HG03039 (cell line): ENCODE data around the gene HEATR3.

Experiments used
- ATAC-seq: cut with Tn5 transposase; IDR thresholded peaks from one replicate; pipeline ENCODE4 v1.9.1; 2021; ENCODE audit warnings: mild to moderate bottlenecking, moderate library complexity; ENCODE audit not compliant: unreplicated experiment

HEATR3 gene

DNA sequence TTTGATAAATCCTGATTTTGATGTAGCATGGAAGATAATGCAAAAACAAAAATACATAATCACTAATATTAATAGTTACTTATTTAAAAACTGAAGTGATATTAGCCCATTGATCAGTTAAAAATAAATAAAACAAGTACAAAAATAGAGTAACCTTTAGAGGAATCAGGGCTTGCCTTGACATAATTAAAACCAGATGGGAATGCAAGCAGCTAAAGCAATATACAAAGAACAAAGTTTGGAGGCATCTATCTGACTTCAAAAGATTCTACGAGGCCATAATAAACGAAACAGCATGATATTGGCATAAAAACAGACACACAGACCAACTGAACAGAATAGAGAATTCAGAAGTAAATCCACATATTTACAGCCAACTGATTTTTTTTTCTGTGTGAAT lies 15.0 kb upstream of the HEATR3 start:
- no peak for ATAC-seq

- no peak for ATAC-seq
Observed at GRCh38 chr16:50056226-50056625, 9.5 kb upstream of the HEATR3 start.

- ATAC-seq, result no peak
Observed at GRCh38 chr16:50058091-50058771, 7.5 kb upstream of the HEATR3 start.

DNA sequence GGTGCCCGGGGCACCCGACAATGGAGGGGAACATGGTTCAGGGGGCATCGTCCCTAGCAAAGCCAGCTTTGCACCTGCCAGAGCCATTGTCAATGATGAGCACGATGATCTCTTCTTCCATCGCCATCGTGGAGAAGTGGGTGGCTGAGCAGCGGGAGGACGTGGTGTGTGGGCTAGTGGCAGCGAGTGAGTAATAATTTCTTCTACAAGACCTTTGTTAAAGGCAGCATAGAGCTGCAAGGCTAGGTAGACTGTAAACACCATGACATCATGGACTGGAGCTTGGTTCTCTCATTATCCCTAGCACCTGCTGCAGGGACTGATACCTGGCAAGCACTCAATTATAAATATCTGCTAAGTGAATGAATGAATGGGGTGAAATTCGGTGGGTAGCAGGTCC lies 6.7 kb upstream of the HEATR3 start:
- no peak for ATAC-seq

DNA sequence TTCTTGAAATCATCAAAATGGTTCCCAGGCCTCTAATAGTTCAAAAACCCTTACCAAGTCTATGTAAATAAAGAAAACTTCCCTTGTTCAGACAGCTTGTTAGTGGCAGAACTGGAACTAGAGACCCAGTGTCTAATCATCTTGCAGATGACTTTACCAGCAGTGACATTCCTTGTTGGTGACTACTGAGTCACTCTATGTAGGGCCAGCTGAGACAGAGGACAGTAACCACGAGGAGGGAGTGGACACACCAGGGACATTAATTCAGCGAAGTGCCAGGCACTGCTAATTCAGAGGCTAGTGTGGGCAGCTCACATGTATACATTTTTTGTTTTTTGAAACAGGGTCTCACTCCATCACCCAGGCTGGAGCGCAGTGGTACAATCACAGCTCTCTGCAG lies 6.1 kb upstream of the HEATR3 start:
- ATAC-seq, result no peak

DNA sequence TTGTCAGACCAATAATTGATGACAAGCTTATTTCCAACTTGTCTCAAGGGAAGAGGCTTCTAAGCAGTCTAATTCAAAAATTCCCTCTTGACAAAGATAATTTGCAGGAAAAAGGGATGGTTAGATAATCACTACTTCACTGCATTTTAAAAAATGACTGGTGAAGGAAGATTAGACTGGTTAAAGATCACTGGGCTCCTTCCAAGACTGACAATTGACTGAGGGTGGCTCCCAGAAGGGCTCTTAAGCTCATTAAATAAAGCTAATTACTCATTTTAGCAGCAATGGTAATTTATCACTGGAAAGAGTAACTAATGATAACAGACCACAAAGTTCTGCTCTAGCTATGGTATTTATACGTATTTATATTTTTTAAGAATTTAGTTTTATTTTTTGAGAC lies 4.4 kb upstream of the HEATR3 start:
- no peak for ATAC-seq

- no peak for ATAC-seq
Observed at GRCh38 chr16:50065241-50065623, 538 bp upstream of the HEATR3 start.

DNA sequence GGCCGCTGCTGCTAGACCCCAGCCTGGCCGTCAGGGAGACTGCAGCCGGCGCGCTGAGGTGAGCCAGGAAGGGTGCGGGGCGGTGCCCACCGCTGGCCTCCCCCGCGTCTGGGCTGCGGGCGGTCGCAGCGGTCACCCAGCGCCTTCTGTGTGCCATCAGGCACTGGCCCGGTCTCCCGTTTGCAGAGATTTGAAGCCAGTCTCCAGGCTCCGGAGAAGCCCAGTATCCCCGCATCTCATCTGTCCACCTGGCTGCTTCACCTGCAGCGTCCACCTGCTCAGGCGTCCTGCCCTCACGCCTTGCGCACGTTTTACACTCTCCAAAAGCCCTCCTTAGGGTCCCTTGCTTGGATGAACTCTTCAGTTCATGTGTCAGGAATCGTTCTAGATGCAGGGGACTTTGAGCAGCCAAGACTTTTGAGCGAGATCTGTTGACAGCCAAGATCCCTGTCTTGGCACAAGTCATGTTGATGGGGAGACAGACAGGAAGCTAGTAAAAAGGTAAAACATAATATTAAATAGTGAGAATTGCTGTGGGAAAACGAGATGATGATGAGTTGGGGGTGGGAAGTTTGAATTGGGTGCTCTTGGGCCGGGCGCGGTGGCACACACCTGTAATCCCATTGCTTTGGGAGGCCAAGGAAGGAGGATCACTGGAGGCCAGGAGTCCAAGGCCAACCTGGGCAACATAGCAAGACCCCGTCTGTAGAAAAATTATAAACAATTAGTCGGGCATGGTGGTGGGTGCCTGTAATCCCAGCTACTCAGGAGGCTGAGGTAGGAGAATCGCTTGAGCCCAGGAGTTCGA lies 916 bp downstream of the HEATR3 start:
- ATAC-seq, result no peak

DNA sequence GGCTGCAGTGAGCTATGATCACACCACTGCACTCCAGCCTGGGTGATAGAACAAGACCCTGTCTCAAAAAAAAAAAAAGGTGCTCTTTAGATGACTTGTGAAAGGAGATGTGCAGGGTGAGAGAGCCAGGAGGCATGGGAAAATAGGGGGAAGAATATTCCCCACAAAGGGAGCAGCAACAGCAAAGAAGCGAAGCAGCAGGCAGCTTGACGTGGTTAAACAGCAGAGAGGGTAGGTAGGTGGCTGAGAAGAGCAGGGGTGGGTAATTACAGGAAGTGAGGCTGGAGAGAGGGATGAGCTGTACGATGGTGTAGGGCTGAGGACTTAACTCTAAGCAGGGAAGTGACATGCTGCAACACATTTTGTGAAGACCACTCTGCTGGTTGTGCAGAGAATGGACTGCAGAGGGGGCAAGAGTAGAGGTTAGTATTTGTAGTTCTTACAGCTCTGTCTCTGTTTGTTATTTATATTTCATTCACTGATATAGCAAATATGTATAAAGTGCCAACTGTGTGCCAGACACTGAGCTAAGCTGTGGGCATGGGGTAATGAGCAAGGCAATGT lies 1.6 kb downstream of the HEATR3 start:
- no peak for ATAC-seq

- ATAC-seq, result no peak
Observed at GRCh38 chr16:50068550-50068949, 2.8 kb downstream of the HEATR3 start.

DNA sequence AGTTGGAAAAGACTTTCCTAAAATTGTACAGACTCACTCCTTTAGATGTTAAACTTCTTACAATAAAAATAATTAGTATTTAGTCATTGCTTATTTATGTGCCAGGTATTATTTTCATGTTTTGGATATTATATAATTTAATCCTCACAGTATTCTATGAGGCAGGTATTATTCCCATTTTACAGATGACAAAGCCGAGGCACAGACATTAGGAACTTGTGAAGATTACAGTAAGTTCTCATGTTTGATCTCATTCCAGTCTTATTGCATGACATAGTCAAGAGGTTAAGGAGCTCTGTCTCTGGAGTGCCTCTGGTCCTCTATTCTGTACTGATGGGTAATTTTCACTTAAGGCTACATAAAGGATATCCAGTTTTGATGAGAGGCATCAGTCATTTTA lies 3.3 kb downstream of the HEATR3 start:
- ATAC-seq, result no peak

- no peak for ATAC-seq
Observed at GRCh38 chr16:50071075-50071671, 5.4 kb downstream of the HEATR3 start.

DNA sequence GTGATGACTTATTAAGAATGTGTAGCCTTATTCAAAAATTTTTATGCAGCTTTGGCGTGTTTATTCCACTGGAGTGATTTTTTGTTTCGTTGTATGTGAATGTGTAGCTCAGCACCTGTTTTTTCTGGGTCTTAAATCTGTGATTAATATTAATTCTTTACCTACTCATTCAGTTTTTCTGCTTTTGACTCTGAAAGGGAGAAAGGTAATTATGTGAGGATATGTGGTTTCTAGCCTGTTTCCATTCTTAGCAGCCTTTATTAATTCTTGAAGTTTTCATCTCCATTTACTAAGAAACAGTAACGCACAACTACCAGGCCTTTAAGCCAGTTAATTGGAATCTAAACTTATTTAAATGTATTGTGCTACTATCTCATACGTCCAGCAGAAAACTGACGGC lies 7.0 kb downstream of the HEATR3 start:
- no peak for ATAC-seq

- ATAC-seq, result no peak
Observed at GRCh38 chr16:50079397-50080140, 13.8 kb downstream of the HEATR3 start.

DNA sequence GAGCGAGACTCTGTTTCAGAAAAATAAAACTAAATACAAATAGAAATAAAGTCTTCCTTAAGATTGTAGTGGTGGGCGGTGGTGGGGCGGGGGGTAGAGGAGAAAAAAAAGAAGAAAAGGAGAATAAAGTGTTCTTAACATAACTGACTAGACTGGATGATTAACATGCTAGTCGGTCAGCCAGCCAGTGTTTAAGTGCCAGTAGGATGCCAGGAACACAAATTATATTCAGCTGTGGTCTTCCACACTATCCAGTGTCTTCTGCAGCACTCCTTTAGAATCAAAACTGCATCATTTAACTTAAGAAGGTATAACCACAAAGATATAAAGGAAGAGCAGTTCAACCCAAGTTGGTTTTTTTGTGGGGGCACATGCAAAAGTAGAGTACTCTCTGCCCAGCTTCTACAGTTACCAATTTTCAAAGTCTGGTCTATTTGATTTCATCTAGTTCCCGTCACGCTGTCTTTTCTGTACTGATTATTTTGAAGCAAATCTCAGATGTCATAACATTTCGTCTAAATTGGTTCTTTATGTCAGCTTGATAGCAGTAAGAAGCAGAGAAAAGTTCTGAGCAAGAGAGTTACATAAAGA lies 15.8 kb downstream of the HEATR3 start:
- ATAC-seq, result no peak

GRCh38 chr16:50083996-50084395 lies 18.2 kb downstream of the HEATR3 start:
- no peak for ATAC-seq

GRCh38 chr16:50086176-50086575 lies 20.4 kb downstream of the HEATR3 start:
- ATAC-seq, result no peak

- ATAC-seq, result no peak
Observed at GRCh38 chr16:50088302-50088701, 22.5 kb downstream of the HEATR3 start.

DNA sequence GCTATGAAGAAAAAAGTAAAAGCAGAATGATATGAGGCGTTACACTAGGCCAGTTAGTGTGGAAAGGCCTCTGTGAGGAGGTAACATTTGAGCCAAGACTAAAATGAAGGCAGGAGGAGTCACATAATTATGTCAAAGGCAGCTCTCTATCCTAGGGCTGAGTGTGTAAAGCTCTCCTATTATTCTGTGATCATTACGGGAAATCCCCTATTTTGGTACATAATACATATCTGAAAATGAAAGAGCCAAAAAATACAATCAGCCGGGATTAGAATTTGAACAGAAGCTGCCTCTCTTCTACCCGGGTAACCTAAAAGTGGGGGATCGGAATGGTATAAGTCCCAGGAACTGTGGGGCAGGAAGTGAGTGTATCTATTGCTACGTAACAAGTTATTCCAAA lies 27.1 kb downstream of the HEATR3 start:
- ATAC-seq, result no peak

GRCh38 chr16:50093607-50094539 lies 28.1 kb downstream of the HEATR3 start:
- no peak for ATAC-seq
